K562 (cell line): ENCODE results near the gene STK17A. TPM values are rescaled to one million over a fixed set of nuclear protein-coding genes. Genes with fewer than 3 reads are reported as not detected.
A peak's percentile ranks its signal among the peaks of the same experiment; 100 is the strongest.

Experiments used
- ATF7 ChIP-seq: fragments of 450-650 bp; IDR thresholded peaks from 2 replicates; pipeline ENCODE4 v1.7.1; 2014; ENCODE audit warnings: mild to moderate bottlenecking, moderate library complexity
- BRD9 ChIP-seq: fragments of 450-650 bp; IDR thresholded peaks from 2 replicates; pipeline ENCODE4 v1.6.1; 2018; ENCODE audit warnings: low read depth; ENCODE audit not compliant: partially characterized antibody
- CBFB ChIP-seq: sonication (generic); formaldehyde crosslinking; IDR thresholded peaks from 2 replicates; pipeline ENCODE4 v1.4.0; 2020; ENCODE audit warnings: mild to moderate bottlenecking, missing genetic modification reagents
- CEBPZ ChIP-seq: fragments of 150-350 bp; IDR thresholded peaks from 2 replicates; pipeline ENCODE4 v1.6.1; 2014; ENCODE audit warnings: low read depth, mild to moderate bottlenecking, low read length, borderline replicate concordance
- DIDO1 ChIP-seq: fragments of 450-650 bp; IDR thresholded peaks from 2 replicates; pipeline ENCODE4 v1.6.1; 2016; ENCODE audit warnings: low read depth, missing biosample characterization, missing genetic modification characterization
- GTF2E2 ChIP-seq: fragments of 200-800 bp; sonication (Bioruptor generic); IDR thresholded peaks from 2 replicates; pipeline ENCODE4 v1.6.1; 2016; ENCODE audit warnings: missing genetic modification characterization, missing compliant biosample characterization
- KAT2B ChIP-seq: IDR thresholded peaks from one replicate; pipeline ENCODE4 v1.6.1; 2012; ENCODE audit warnings: low read depth, mild to moderate bottlenecking, control low read depth, inconsistent platforms, low read length, moderate library complexity
- MAFF ChIP-seq: IDR thresholded peaks from 2 replicates; pipeline ENCODE4 v1.6.1; 2012; ENCODE audit warnings: low read length, improper control_type of control experiment
- MTA3 ChIP-seq: fragments of 450-650 bp; formaldehyde crosslinking; IDR thresholded peaks from 2 replicates; pipeline ENCODE4 v1.6.1; 2017; ENCODE audit warnings: mild to moderate bottlenecking, borderline replicate concordance
- PKNOX1 ChIP-seq: fragments of 450-650 bp; IDR thresholded peaks from 2 replicates; pipeline ENCODE4 v1.6.1; 2016
- RAD51 ChIP-seq: fragments of 450-650 bp; IDR thresholded peaks from 2 replicates; pipeline ENCODE4 v1.7.1; 2016; ENCODE audit warnings: low read depth, mild to moderate bottlenecking, borderline replicate concordance
- RB1 ChIP-seq: fragments of 450-650 bp; IDR thresholded peaks from 2 replicates; pipeline ENCODE4 v1.6.1; 2017; ENCODE audit warnings: low read depth, mild to moderate bottlenecking
- RFX5 ChIP-seq: IDR thresholded peaks from 2 replicates; pipeline ENCODE4 v1.6.1; 2011; ENCODE audit warnings: low read depth, mild to moderate bottlenecking, improper control_type of control experiment, low read length
- SMARCE1 ChIP-seq: fragments of 450-650 bp; IDR thresholded peaks from 2 replicates; pipeline ENCODE4 v1.7.1; 2016; ENCODE audit warnings: mild to moderate bottlenecking
- SP2 ChIP-seq: IDR thresholded peaks from 2 replicates; pipeline ENCODE4 v1.6.1; 2011; ENCODE audit warnings: mild to moderate bottlenecking, low read depth, low read length, moderate library complexity; ENCODE audit not compliant: poor library complexity, severe bottlenecking; ENCODE audit errors: extremely low read depth
- TCFL5 ChIP-seq: fragments of 250-450 bp; sonication (Bioruptor Pico); conservative IDR thresholded peaks from 2 replicates; pipeline ENCODE4 v1.6.1; 2021; ENCODE audit warnings: mild to moderate bottlenecking, moderate library complexity, matching md5 sums
- TFAP4 ChIP-seq: sonication (generic); formaldehyde crosslinking; IDR thresholded peaks from 2 replicates; pipeline ENCODE4 v1.8.0; 2022; ENCODE audit warnings: missing genetic modification reagents, mild to moderate bottlenecking, moderate library complexity, borderline replicate concordance
- THRA ChIP-seq: fragments of 450-650 bp; IDR thresholded peaks from 2 replicates; pipeline ENCODE4 v1.6.1; 2017; ENCODE audit warnings: mild to moderate bottlenecking, moderate library complexity
- YBX1 ChIP-seq: fragments of 450-650 bp; IDR thresholded peaks from 2 replicates; pipeline ENCODE4 v1.7.1; 2016; ENCODE audit warnings: mild to moderate bottlenecking
- ZBED1 ChIP-seq: IDR thresholded peaks from 2 replicates; pipeline ENCODE4 v1.6.1; 2014
- ZKSCAN3 ChIP-seq: fragments of 250-450 bp; sonication (Bioruptor Pico); IDR thresholded peaks from 2 replicates; pipeline ENCODE4 v1.4.0; 2020
- ZNF408 ChIP-seq: fragments of 250-450 bp; sonication (Bioruptor Pico); IDR thresholded peaks from 2 replicates; pipeline ENCODE4 v1.4.0; 2020; ENCODE audit warnings: low read depth, mild to moderate bottlenecking, moderate library complexity
- ZSCAN32 ChIP-seq: fragments of 450-650 bp; formaldehyde crosslinking; IDR thresholded peaks from 2 replicates; pipeline ENCODE4 v1.4.0; 2020; ENCODE audit warnings: mild to moderate bottlenecking, moderate library complexity
- ZZZ3 ChIP-seq: fragments of 450-650 bp; IDR thresholded peaks from 2 replicates; pipeline ENCODE4 v1.6.1; 2016; ENCODE audit warnings: antibody characterized with exemption, mild to moderate bottlenecking, moderate library complexity
- polyA plus RNA-seq, 8 experiments: library from polyadenylated mRNA; depleted of rRNA in 4 of 8; stranded (reverse) in 5 of 8; unstranded in 3 of 8; fragments of >200 nt; fragmentation: Nextera tagmentation in 2 of 8; fragmentation: Illumina TruSeq in 1 of 8; extraction: Ambion mirVana in 2 of 8; extraction: Trizol in 1 of 8; gene quantifications; 2 replicates each; pipeline versions ENCODE4 v1.2.1 to v1.2.3, GENCODE V29; 2011 to 2014; ENCODE audit warnings: inconsistent platforms in 1 of 8, missing spikeins in 1 of 8
- total RNA-seq, 7 experiments: library from RNA; depleted of rRNA in 6 of 7; stranded (reverse); fragments of >200 nt in 6 of 7; fragmentation: Illumina TruSeq in 2 of 7; extraction: Trizol in 2 of 7; gene quantifications; 2 replicates each; pipeline versions ENCODE4 v1.2.1 to v1.2.3, GENCODE V29; 2011 to 2021; ENCODE audit warnings: low replicate concordance in 1 of 7

The STK17A gene
- total and polyA plus RNA-seq, 9 of the 15 experiments (the other 6 are each of a cell fraction or from before 2014, with no cell fraction given) = 3.4 to 16.3 (median 13.2) TPM

GRCh38 chr7:43674559-43675436 lies 91.9 kb downstream of the STK17A start (continued):
- TF ChIP-seq CEBPZ = no peak
- peak; percentile 77 for TF ChIP-seq MAFF
- no peak for TF ChIP-seq ZZZ3
- TF ChIP-seq SMARCE1 = peak; percentile 67; the same call in 1 of the 2 replicates
- no peak for TF ChIP-seq ZSCAN32
- TF ChIP-seq CBFB (CRISPR knock-in tag) = no peak
- no peak for TF ChIP-seq SP2
- TF ChIP-seq MTA3 = no peak
- TF ChIP-seq RB1 = no peak
- TF ChIP-seq ZBED1 = no peak
- TF ChIP-seq THRA = peak; percentile 67
- TF ChIP-seq GTF2E2 (tag) = no peak
- no peak for TF ChIP-seq ZNF408
- TF ChIP-seq PKNOX1 = no peak
- TF ChIP-seq TCFL5 (CRISPR knock-in tag) = no peak
- TF ChIP-seq TFAP4 = no peak
- no peak for TF ChIP-seq RFX5
- TF ChIP-seq KAT2B = no peak
- no peak for TF ChIP-seq DIDO1 (tag)
- TF ChIP-seq YBX1 = no peak
- TF ChIP-seq BRD9 = no peak
- TF ChIP-seq ATF7 = peak; percentile 57
- TF ChIP-seq ZKSCAN3 = no peak
- TF ChIP-seq RAD51 = no peak
